SIG-M5 treated with dmso at 0.1 percent for 504 hours (cell line): ENCODE results near the gene TMOD4.

Source experiments
- DNase-seq: peaks from one replicate; lab custom pipeline; 2025; ENCODE audit not compliant: unreplicated experiment; lab: John Stamatoyannopoulos, UW

Gene TMOD4

DNA sequence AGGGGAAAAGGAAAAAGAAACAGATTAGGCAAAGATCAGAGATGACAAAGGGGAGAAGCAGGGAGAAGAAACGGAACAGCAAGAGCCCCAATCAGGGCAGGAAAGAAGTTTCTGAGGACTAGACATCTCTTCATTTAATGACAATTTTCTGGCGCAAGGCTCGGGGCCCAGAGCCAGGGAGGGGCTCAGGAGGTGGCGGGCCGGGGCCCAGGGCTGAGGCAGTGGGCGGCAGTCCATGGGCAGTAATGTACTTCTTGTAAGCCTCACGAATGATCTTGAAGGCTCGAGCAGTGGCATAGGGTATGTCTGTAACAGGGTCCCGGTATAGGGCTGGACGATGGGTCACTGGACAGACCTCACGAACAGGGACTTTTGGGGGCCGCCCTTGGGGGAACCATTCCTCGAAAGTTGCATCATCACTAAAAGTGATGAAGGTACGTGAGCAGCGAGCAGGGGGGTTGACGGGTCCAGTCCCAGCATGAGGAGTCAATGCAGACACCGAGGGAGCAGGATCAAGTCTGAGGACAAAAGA is 799 bp upstream of the TMOD4 start:
- no peak for DNase-seq

DNA sequence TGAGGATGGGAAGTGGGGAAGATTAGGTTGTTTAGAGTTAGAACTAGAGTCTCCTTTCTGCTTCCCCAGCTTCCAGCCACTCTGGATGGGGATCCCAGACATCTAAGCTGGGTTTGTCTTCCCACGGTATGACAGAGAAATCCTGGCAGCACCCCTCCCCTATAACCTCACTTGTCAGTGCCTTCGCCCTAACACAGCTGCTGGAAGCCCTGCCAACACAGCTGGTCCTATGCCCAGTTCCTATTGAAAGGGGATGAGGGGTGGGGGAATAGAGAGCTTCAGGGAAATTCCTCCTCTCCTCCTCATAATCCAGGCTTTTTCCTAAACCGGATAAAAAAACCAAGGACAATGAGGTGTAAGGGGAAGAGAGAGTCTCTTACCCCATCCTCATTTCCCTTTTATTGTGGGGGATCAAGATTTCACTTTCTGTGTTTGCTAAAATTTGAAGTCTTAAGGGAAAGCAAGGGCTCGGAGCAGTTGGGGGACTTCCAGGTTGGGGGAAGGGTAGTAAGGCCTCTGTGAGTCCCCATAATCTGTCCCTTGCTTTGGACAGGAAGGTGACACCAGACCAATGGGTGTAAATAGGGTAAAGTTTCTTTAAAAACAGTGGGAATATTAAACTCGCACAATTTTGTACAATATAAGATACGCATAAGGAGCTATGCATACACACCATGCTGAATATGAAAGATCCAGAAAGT is 590 bp downstream of the TMOD4 start:
- no peak for DNase-seq

DNA sequence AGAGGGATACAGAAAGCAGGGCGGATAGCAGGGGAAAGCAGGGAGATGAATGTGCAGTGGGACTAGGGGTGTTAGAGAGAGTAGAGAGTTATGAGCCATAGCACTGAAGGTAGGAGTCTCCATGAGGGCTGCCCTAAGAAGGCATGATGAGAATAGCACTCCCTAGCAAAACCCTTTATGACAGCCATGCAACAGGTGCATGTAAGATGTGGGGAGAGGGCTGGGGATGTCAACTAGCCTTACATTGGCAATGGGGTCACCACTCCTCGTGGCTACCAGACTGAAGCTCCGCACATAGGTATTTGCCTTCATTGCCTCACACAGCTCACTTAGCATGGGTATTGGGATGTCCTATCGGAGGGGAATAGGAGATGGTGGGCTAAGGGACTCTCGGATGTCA is 4.6 kb downstream of the TMOD4 start:
- no peak for DNase-seq

DNA sequence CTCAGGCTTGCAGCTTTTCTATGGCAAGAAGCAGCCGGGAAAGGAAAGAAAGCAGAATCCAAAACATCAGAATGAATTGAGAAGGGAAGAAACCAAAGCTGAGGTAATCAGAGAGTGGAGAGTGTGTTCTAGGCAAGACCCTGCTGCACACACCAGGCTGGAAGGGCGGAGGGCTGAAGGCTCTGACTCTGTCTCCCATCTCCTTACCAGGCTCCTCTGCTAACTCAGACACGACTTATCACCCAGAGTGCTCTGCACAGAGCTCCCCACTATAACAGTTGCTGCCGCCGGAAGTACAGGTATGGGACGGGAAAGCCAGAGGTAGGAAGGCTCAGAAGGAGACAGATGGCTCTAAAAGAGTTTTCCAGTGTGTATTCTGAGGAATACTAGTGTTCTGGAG is 8.7 kb downstream of the TMOD4 start:
- no peak for DNase-seq

DNA sequence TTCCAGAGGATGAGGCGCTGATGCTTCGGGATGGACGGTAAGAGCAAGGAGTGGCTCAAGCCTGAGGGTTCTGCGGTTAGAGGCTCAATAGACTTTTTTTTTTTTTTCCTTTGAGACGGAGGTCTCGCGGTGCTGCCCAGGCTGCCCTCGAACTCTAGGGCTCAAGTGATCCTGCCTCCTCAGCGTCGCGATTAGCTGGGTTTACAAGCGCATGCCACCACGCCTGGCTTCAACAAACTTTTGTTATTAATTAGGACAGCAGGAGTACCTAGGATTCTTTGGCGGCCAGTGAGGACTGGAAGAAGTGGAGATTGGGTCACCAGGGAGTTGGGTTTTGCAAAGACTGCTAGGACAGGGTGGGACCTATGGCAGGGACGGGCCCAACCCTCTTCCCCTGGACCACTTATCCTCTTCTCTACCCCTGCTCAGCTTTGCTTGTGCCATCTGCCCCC is 9.2 kb downstream of the TMOD4 start:
- peak; percentile 59 for DNase-seq

DNA sequence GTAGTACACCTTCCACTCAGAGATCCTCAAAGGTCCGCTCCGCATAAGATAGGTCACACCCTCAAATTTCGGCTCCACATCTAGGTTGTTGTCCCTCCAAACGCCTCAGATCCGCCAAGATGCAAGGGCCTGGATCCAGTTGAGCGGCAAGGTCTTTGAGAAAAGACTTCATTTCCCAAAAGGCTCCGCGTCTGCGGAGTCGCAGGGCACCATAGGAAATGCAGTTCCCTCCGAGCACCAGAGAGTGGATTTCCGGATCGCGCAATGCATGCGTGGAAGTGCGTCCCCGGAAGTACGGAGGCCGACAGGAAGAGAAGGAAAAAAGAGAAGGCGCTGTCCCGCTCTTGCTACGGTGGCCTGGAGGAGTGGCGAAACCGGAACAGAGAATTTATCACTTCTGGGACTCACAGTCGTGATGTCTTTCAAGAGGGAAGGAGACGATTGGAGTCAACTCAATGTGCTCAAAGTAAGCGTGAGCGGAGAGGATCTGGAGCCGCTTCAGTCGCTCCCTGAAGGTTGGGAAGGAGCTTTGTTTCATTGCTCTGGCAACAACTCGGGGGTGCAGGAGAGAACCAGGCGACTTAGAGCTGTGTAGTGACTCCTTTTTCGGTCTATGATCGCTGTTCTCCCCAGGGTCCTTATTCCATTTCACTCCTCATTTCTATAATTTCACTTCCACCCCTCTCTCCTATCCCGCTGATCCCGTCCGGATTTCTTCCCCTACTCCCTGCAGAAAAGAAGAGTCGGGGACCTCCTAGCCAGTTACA is 9.9 kb downstream of the TMOD4 start, which contains the start of the genes LYSMD1 and SCNM1:
Gene LYSMD1, minus strand, starts transcription at position 165 of the 767 bp plus-strand sequence. CDS start 644 bp downstream, outside the sequence.
Gene SCNM1, plus strand, starts transcription at position 407 of the 767 bp plus-strand sequence. Its CDS starts 9 bp downstream, at position 416.
- DNase-seq = peak; percentile 100

DNA sequence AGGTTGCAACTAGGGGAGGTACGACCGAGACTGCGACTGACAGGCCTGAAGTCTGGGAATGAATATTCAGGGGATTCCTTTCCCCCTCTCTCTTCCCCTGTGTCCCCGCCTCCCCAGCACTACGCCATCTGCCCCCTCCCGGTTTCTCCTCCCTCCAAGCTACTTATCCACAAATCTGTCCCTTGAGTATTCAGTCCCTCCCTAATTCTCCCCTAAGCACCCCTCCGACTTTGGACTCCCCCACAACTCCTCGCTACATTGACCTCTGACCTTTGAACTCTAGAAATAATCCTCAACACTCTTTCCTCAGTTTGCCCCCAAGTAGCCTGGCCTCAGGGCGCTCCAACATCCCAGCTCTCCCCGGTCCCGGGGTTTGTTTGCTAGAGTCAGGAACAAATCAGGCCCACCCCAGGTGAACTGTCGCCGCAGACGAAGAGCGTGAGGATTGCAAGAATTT is 10.5 kb downstream of the TMOD4 start:
- peak; percentile 56 for DNase-seq

DNA sequence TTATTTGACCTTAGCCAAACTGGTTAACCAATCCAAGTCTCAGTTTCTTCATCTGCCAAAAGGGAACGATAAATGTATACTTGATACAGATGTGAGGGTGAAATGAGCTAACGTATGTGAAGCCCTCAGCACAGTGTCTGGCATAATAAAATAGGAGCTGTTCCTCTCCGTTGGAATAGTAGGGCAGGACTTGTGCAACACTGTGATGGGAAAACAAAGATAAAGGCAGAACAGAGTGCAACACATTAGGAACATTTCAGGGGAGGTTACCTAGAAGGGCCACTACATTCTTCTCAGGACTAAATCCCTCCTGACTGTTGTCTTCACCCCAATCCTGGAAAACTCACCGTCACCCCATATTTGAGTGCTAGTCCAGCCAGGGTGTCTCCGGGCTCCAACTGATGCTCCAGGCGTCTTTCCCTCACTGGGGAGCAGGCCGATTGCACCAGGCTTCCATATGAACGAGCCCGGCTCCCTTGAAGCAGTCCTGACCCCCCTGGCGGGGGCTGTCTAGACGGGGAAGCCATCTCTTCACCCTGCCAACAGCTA is 11.0 kb downstream of the TMOD4 start:
- DNase-seq = no peak

DNA sequence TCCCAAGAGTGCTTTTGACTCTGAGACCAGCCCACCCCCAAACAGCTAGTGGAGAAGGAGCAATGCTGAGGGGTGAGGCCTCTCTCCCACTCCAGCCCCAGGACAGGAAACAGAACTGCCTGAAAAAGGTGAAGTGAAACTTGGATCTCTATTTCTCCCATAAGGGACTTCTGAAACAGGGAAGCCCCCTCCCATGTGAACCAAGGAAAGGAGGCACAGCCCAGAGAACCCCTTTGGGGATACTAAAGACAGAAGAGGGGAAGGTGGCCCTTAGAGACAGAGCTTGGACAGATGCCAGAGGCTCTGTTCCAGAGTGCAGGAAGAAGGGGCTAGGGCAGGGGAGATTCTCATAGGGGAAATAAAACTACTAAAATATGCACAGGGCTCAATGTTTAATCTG is 16.4 kb downstream of the TMOD4 start:
- DNase-seq = peak; percentile 70

DNA sequence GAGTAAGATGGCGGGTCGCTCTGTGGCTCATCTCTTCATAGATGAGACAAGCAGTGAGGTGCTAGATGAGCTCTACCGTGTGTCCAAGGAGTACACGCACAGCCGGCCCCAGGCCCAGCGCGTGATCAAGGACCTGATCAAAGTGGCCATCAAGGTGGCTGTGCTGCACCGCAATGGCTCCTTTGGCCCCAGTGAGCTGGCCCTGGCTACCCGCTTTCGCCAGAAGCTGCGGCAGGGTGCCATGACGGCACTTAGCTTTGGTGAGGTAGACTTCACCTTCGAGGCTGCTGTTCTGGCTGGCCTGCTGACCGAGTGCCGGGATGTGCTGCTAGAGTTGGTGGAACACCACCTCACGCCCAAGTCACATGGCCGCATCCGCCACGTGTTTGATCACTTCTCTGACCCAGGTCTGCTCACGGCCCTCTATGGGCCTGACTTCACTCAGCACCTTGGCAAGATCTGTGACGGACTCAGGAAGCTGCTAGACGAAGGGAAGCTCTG is 17.0 kb downstream of the TMOD4 start:
- no peak for DNase-seq

DNA sequence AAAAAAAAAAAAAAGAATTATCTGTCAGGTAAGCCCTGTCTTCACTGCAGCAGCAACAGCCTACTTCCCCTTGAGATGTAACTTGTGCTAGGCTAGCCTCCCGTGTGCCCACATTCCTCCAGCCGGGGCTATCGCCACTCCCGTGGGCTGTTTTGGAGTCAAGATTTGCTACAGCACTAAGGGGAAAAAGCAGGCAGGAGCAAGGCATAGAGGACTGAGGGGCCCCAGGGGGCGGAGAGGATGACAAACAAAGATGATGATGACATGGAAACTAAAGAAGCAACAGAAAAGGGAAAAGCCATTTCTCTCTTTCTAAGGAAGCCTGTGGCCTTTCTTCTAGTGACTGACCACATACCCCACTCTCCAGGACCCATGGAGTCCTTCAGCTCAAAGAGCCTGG is 17.5 kb downstream of the TMOD4 start:
- peak; percentile 86 for DNase-seq

DNA sequence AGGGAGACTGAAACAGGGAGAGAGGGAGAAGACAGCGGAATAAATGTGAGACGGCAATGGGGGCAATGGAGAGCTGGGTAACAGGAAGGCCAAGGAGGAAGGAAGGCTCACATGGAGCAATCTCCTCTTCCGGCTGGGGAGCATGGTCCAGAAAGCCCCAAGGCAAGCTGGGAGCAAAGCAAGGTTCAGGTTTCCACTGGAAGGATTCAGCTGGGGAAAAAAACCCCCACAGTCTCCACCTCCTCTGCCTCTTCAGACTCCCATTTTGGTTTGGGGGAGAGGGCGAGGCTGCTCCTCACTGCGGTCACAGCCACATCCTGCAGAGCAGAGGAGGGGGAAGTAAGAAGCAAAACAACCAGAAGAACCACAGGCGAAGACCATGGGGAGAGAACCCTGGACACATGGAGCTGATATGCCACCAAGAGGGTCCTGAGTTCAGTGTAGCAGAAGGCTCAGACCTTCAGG is 18.7 kb downstream of the TMOD4 start:
- peak; percentile 98 for DNase-seq

DNA sequence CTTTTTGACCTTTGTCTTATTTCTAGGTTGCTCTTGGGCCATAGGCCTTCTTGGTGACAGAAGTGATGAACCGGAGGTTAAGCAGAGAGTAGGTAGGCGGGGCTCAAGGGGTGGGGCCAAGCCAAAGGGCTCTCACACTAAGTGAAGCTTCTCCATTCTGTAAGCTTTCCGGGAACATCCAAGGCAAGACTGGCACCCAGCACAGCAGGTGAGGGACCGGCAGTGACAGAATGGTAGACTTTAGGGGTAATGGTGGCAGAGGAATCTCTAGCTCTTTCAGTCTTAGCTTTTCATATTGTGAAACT is 19.3 kb downstream of the TMOD4 start, which contains the start of gene TNFAIP8L2:
Gene TNFAIP8L2, plus strand, starts transcription at position 135 of the 305 bp plus-strand sequence. CDS start 2,049 bp downstream, outside the sequence.
- DNase-seq = peak; percentile 94

DNA sequence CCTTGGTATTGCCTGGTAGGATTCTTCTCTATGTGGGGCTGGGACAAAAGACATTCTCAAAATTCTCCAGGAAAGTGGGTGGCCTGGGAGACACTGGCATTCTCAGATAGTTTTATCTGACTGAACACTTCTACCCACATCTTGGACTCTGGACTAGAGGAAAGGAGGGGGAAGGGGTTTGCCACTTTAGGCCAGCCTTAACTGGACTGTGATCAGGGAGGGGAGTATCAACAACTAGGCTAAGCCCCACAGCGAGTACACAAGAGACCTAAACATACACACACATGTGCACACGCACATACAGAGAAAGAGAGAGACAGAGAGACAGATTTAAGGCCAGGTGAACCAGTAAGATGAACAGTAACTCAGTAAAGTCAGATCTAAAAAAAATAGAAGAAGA is 28.1 kb downstream of the TMOD4 start:
- no peak for DNase-seq

DNA sequence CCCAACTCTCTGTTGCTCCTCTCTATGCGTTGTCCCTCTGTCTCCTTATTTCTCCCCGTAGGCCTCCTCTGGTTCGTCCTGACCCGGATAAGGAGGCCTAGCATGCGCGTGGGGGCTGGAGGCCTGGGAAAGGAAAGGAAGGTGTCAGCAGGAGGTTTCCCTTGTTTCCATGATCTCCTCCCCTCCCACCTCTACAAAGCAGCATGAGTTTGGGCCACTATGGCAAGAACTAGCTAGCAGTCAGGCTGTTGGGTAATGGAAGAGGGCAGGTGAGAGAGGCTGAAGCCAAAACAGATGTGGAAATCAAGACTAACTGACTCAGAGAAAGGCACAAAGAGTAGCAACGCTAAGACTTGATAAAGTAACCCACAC is 28.7 kb downstream of the TMOD4 start:
- DNase-seq = no peak

DNA sequence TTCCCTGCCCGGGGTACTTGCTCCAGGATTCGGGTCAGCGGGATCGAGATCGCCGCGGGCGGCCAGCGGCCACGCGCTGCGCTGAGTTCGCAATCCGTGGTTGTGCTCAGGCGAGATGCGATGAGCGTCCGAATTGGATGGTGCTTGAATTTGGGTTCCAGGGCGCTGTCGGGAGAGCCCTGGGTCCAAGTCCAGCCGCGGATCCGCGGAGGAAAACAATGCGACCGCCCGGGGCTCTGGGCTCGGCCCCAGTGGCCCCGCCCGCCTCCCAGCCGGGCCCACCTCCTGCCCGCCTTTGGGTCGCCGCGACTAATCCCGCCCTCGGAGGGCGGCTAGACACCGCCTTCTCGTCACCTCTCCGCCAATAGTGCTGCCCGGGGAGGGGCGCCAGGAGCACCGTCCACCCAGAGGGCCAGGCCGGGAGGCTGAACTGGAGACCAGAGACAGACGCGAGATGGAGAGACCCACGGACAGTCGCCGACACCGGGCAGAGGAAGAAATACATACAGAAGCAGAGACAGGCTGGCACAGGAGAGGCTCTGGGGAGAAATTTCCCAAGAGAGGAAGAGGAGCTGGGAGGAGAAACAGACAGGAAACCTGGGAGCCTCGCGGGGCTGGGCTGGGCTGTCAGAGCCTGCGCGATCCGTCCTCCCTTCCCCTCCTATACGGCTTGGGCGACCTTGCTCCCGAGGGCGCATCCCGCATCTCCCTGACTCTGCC is 29.2 kb downstream of the TMOD4 start, which contains the start of gene SEMA6C:
Gene SEMA6C, minus strand, starts transcription at position 220 of the 720 bp plus-strand sequence. CDS start 4,010 bp downstream, outside the sequence.
- peak; percentile 93 for DNase-seq

DNA sequence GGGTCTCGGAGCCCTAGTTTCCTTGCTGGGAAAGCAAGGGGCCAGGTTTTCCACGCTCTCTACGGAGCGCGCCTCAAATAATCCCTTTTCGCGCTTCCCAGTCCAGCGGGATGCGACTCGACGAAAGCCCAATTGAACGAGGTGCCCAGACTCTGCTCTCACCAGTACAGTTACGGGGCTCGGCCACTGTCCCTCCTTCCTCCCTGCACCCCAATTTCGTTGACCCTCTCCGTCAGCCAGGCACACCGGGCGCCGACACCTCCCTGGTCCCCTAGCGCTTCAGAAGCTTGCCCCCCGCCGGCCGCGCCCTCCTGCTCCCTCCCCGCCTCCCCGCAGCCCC is 29.7 kb downstream of the TMOD4 start:
- no peak for DNase-seq

DNA sequence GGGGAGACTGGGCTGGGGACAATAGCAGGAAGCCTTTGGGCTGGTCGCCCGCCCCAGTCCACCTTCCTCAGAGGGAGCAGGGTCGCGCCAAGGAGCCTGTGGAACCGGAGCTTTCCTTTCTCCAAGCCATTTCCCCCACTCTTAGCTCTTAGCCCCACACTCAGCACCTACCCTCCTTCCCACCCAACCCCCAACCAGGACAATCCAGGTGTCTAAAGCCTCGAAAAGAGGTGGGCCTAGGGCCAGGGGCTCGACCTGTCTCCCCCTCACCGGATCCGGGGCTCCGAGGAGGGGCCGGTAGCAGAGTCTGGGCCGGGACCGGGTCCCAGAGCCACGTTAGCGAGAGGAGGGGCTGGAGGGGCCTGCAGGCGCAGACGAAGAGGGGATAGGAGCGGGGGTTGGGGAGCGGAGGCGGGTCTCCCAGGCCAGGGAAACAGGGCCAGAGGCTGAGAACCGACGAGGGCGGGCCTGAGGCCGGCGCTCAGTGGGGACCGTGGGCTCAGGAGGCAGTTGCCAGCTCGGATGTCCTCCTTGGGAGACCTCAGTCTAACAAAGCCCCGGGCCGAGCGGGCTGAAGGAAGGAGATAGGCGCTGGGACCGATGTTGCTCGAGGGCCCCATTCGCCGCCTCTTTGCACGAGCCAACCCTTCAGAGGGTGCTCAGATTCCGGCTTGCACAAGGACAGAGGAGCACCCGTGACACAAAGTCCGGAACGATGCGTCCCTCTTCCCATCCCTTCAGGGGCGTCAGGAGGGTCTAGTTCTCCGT is 30.3 kb downstream of the TMOD4 start:
- no peak for DNase-seq

DNA sequence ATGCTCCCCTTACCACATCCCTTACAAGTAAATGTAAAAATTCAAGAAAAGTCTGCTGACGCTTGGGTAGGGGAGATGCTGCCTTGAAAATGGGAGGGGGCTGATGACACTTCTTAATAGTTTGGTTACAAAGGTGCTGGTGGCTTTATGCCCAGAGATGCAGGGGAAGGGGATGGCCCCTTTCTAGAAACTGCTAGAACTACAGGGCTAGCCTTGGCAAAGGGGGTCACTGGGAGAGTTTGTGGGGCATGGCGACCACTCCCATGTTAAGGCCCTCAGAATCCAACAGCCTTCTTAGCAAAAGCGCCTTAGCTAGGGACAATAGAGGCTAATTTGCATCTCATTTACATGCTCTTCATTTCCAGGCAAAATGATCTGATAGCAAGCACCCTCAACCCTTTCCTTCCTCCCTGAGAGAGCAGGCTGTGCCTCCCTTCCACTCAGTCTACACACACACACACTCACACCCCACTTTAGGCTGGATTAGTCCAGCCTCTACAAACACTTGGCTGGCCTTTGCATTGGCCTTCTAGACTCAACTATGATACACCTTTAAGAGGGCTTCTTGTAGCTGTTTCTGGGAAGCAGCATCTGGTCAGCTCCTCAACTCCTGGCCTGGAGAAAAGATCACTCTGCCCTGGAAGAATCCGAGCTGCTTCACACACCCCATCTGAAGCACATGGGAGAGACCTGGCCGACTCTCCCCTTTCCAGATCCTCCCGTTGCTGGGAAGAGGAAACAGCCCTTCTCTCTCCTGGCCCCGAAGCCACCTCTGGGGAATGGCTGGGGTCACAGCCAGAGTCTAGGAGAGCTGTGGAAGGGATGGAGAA is 31.1 kb downstream of the TMOD4 start:
- no peak for DNase-seq
